Measurements from ENCODE around the gene KDM4C.
A peak's percentile ranks its signal among the peaks of the same experiment; 100 is the strongest.

KDM4C gene

GRCh38 chr9:7149258-7149657 lies 391.5 kb downstream of the KDM4C start:
- no peak for DNase-seq

DNA sequence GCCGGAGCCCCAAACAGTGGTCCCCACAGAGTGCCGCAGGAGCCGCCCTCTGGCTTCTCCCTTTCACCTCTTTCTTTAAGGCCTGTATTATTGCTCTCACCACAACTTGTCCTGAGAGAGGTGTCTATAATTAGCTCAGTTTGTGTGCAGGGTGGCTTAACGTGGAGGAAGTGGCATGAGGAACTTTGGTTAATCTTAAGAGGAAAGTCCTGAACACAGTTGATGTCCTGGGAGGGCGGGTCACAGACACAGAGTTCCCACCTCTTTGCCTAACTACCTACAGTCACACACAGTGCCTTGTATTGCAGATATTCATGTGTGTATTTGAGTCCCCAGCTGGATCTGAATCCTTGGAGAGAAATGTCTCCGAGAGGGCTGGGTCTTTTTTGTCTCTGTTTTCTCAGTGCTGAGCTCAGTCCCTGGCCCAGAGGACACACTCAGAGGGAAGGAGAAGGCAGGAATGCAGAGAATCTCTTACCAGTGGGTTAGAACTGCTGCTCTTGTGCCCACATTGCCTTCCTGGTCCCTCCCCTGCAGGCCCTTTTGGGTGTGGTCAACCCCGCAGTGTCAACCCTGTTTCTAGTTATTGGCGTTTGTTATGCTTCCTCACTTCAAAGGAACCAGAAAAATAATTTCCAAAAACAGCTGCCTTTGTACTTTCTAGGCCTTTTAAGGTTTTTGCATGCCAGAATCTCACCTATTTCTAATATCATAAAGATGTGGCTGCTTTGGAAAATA lies 392.5 kb downstream of the KDM4C start:
- DNase-seq, result no peak

DNA sequence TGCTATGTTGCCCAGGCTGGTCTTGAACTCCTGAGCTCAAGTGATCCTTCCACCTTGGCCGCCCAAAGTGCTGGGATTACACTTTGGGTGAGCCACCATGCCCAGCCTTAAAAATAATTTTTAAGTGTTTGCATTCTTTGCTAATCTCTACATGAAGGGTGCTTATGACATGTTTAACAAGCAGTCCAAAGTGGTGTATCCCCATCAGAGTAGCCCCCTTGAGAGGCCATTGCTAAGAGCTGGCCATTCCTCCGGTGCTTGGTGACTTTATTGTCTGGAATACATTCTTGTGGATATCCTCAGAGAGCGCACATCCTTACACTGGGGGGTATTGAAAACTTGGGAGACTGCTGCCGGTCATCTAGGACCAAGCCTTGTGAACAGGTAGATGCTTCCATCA lies 395.4 kb downstream of the KDM4C start:
- DNase-seq, result no peak

DNA sequence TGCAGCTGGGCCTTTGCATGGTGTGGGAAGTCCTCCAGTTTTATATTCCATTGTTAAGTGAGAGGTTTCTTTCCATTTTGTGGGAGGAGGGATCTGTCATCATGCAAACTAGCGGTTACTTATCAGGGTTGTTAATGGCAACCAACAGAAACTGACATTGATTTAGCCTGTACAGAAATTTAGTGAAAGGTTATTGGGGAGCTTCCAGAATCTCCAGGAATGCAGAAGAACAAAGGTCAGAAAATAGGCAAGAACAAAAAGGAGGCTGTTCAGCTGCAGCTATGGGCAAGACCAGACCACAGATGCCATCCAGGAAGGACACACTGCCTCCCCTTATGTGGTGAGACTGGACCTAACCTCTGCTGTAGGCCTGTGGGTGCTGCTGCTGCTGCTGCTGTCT lies 395.8 kb downstream of the KDM4C start:
- no peak for DNase-seq

GRCh38 chr9:7154003-7154619 lies 396.3 kb downstream of the KDM4C start:
- DNase-seq, result no peak

DNA sequence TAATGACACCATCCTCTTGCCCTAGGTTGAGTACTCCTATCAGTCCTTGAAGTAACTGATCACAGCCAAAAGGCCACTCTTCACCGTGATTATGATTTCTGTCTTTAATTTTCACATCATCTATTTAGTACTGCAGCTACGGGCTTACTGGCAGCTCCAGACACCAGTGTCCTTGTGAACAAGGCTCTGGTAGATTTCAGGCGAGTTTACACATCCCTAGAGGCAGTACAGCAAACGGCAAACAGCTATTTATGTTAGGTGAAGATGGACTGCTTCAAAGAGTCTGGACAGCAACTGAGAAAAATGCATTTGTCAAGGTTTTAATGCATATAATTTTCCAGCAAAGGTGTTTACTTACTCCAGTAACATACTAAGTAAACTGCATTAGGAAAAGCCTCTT lies 396.9 kb downstream of the KDM4C start:
- DNase-seq, result no peak

- DNase-seq, result no peak
Observed at GRCh38 chr9:7161469-7161868, 403.7 kb downstream of the KDM4C start.

GRCh38 chr9:7163932-7164331 lies 406.2 kb downstream of the KDM4C start:
- no peak for DNase-seq

- DNase-seq, result no peak
Observed at GRCh38 chr9:7164440-7165330, 406.9 kb downstream of the KDM4C start.

DNA sequence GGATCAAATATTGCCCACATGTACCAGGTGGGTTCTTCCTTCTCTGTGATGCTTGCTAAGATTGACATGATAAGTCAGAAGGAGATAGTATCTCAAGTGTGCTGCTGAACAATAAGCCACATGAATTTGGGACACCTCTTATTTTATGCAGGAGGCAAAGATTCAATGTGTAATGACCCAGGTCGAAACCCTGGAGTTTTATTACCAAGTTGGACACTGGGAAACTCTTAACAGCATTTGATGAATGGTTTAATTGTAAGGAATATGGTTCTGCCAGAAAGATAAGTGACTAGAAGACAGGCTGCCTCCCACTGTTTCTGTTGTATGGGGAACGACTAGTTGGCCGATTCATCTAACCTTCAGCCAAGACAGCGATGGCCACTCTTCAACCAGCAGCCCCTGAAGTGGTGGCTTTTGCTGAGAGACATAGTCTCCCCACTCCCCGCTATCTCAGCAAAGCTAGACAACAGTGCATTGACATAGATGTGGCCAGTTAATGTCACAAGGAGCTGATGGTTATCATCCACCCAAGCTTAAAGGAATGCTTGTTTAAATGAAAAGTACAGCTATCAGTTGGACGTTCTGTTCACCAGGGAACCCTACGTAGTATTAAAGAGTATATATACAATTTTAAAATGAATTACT lies 407.7 kb downstream of the KDM4C start:
- DNase-seq, result no peak

DNA sequence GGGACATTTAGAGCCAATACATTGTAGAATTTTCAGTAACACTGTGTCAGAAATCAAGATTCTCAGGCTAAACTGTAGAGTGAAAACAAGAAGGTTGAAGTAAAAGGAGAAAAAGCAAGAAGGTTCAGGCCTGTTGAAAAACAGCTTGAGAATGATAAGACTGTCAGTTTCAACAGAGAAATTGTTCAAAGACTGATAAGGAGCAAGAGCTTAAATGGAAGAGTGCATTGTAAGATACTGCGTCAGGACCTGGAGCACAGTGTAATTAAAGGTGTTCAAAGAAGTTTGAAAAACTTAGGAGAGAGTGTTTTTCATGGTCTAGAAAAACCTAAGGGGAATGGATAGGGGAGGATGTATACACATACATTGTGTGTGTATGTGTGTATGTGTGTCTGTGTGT lies 408.3 kb downstream of the KDM4C start:
- no peak for DNase-seq

DNA sequence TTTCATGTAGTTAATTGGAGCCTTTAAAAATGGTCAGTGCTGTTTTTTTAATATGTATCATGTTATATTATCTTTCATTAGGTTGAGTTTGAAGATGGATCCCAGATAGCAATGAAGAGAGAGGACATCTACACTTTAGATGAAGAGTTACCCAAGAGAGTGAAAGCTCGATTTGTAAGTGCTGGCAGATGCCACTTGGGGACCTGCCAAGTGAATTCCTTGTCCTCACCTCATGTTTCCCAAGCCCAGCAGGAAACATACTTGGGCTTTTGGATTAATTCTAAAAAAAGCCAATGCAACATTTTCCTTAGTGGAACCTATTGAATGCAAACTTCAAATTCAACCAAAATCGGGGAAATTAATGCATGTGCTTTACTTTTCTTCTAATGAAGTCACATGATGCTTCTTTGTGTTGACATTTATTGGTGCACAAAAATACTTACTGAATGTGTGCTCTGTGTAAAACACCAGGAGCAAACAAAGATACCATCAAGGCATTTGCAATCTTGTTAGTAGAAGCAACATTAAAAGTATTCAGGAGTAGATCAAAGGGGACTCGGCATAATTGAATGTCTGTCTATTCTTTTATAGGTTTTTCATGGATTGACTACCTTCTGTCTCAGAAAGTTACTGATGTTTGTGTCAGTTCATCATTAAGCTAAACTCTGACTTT lies 412.1 kb downstream of the KDM4C start:
- DNase-seq, result no peak

- DNase-seq, result no peak
Observed at GRCh38 chr9:7171396-7172153, 413.8 kb downstream of the KDM4C start.

GRCh38 chr9:7172154-7173115 lies 414.7 kb downstream of the KDM4C start:
- no peak for DNase-seq

DNA sequence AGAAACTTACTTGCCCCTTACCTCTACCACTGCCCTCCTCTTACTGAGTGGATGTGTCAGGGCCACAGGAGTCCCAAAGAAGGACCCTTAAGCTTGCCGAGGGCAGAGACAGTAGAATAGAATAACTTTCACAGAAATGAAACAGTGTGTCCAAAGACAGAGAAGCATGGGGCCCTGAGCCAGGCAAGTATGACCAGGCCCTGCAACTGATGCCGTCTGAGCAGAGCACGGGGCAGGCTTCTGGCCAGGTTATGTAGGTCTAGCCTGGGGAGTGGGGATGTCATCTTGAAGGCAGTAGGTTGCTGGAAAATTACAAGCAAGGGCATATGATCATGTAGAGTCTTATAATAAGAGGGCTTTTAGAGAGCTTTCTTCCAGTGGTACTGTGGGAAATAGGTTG lies 415.4 kb downstream of the KDM4C start:
- no peak for DNase-seq

DNA sequence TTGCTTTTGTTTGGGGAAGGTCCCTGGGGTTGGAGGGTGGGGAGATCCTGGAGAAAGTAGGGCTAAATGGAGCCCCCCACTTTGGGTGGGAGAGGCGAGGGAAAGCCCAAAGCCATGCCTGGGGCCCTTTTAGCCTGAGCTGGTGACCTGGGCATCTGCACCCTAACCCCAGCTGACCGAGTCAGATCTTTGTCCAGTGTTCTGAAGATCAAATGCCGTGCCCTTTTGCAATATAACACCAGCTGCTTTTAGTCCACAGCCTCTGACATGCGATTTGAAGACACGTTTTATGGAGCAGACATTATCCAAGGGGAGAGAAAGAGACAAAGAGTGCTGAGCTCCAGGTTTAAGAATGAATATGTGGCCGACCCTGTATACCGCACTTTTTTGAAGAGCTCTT lies 416.5 kb downstream of the KDM4C start:
- no peak for DNase-seq

DNA sequence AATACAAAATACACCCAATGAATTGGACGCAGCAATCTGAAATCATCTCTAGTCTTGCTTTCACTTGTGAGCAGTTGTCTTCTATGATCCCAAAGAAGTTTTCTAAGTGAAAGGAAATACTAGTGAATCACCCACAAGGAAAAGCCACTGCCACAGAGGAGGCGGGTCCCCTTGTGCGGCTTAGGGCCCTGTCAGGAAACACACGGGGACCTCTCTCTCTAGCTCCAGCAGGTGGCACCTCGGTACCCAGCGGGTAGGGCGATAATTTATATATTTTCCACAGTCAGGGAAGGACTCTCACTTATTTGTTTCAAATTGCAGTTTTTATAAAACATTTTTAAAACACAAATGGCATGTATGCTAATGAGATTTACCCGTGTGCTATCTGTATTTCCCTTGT lies 417.1 kb downstream of the KDM4C start:
- DNase-seq, result peak; percentile 29

- no peak for DNase-seq
Observed at GRCh38 chr9:7176561-7176960, 418.8 kb downstream of the KDM4C start.

DNA sequence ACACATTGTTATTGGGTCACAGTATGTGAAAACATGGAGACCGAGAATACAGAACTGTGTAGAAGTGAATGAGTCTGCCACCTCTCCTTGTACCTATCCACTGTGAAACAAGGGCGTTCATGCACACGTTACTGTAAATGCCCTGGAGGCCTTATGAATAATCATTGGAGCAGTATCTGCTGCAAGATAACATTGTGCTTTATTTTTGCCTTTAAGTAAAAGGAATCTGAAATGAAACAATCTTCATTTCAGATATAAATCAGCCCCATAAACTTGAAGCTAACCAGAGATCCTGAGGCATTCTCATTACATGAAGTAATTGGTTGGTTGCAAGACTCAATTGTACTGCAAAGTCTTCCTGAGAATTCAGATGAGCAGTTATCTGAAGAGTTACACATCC lies 419.6 kb downstream of the KDM4C start:
- DNase-seq, result no peak

DNA sequence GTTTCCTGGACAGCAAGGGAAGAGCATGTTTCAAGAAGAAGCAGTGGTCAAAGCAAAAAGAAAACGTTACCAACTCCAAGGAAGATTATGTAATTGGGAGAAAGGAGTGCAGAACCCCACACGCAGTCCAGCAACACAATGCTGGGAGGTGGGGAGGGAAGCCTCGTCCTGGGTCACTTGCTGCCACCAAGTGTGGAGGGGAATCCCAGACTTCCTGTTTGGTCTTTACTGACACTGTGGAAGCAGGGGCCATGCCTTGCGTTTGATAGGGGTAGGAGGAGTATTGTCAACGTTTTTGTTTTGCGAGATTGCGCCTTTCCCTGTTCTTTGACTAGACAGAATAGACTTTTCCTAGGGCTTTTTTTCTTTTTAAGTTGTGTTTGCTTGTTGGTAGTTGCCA lies 421.0 kb downstream of the KDM4C start:
- no peak for DNase-seq

DNA sequence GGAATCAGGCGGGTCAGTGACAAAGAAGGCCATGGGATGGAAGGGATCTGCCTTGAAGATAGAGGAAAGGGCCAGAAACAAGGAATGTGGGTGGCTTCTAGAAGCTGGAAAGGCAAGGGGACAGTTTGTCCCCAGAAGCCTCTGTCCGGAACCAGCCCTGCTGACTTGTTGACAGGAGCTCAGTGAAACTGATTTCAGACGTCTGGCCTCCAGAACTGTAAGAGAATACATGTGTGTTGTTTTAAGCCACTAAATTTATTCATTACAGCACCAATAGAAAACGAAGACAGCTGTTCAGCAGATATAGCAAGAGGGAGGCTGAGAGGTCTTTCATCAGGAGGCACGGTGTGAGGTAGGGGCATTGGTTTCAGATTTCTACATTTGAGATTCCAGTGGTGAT lies 422.5 kb downstream of the KDM4C start:
- DNase-seq, result no peak

All from 8988T (cell line).